SK-N-SH (cell line): Measurements from ENCODE around the gene G3BP2. TPM values are rescaled to one million over a fixed set of nuclear protein-coding genes. Genes with fewer than 3 reads are reported as not detected.
A peak's percentile ranks its signal among the peaks of the same experiment; 100 is the strongest.

Experiments used
- CTCF ChIA-PET: fragments of 300-600, 350-600 bp; formaldehyde crosslinking; extraction: SDS; loops from one replicate; lab custom pipeline; 2021; lab: Yijun Ruan, JAX
- POLR2A ChIA-PET: fragments of 350-600 bp; sonication (Branson Sonifier 250); formaldehyde crosslinking; extraction: SDS; loops from one replicate; lab custom pipeline; 2020; ENCODE audit warnings: antibody characterized with exemption, inconsistent platforms; lab: Yijun Ruan, JAX
- DNase-seq: peaks from one replicate; pipeline ENCODE4 v3.0.0; 2012
- H2AFZ ChIP-seq: fragments of 200-600 bp; sonication (generic); 2 replicates; pipeline ENCODE4 v1.8.1; 2016; ENCODE audit warnings: antibody characterized with exemption, mild to moderate bottlenecking, low read depth
- H3F3A ChIP-seq: fragments of 200-600 bp; sonication (generic); replicated peaks from 2 replicates; pipeline ENCODE3; 2016; ENCODE audit warnings: antibody characterized with exemption, mild to moderate bottlenecking; ENCODE audit not compliant: insufficient read depth
- H3K27ac ChIP-seq, 2 experiments: fragments of 200-500 bp in 1 of 2; fragments of 200-600 bp in 1 of 2; sonication (Bioruptor generic) in 1 of 2; sonication (generic), shearing (Covaris generic) in 1 of 2; 2 replicates each; pipeline versions ENCODE4 v1.5.1 to v1.6.1; 2014 to 2016; ENCODE audit warnings: low read depth in 2 of 2, inconsistent platforms in 1 of 2, low read length in 1 of 2, mild to moderate bottlenecking in 1 of 2, mixed read lengths in 1 of 2
- H3K27me3 ChIP-seq: fragments of 200-600 bp; sonication (generic), shearing (Covaris generic); 2 replicates; pipeline ENCODE4 v1.6.1; 2016; ENCODE audit warnings: mixed run types; ENCODE audit not compliant: insufficient read depth
- H3K36me3 ChIP-seq, 2 experiments: fragments of 200-500 bp in 1 of 2; fragments of 200-600 bp in 1 of 2; sonication (Bioruptor generic) in 1 of 2; sonication (generic) in 1 of 2; replicated peaks in 1 of 2; 2 replicates each; pipeline versions ENCODE3 to v1.5.1; 2014 to 2016; ENCODE audit warnings: low read length in 1 of 2, mild to moderate bottlenecking in 1 of 2; ENCODE audit not compliant: insufficient read depth in 2 of 2, control insufficient read depth in 1 of 2
- H3K4me1 ChIP-seq, 2 experiments: fragments of 200-500 bp in 1 of 2; fragments of 200-600 bp in 1 of 2; sonication (Bioruptor generic) in 1 of 2; sonication (generic), shearing (Covaris generic) in 1 of 2; 2 replicates each; pipeline versions ENCODE4 v1.5.1 to v1.6.1; 2014 to 2016; ENCODE audit warnings: low read depth in 1 of 2, low read length in 1 of 2, mixed run types in 1 of 2; ENCODE audit not compliant: insufficient read depth in 2 of 2, control insufficient read depth in 1 of 2
- H3K4me2 ChIP-seq: fragments of 200-600 bp; sonication (generic), shearing (Covaris generic); 2 replicates; pipeline ENCODE4 v1.6.1; 2017; ENCODE audit warnings: mixed run types
- H3K4me3 ChIP-seq, 2 experiments: fragments of 200-500 bp in 1 of 2; fragments of 200-600 bp in 1 of 2; sonication (Bioruptor generic) in 1 of 2; sonication (generic), shearing (Covaris generic) in 1 of 2; 2 replicates each; pipeline versions ENCODE4 v1.5.1 to v1.8.1; 2014 to 2016; ENCODE audit warnings: low read depth in 2 of 2, inconsistent platforms in 1 of 2, low read length in 1 of 2, mild to moderate bottlenecking in 1 of 2, mixed read lengths in 1 of 2, moderate library complexity in 1 of 2
- H3K79me2 ChIP-seq: fragments of 200-600 bp; sonication (generic); 2 replicates; pipeline ENCODE4 v1.8.1; 2017; ENCODE audit warnings: mild to moderate bottlenecking; ENCODE audit not compliant: insufficient read depth
- H3K9ac ChIP-seq: fragments of 200-600 bp; sonication (generic); 2 replicates; pipeline ENCODE4 v1.6.1; 2017; ENCODE audit warnings: mixed run types
- H3K9me2 ChIP-seq: fragments of 200-600 bp; sonication (generic); 2 replicates; pipeline ENCODE4 v1.6.1; 2017; ENCODE audit warnings: mixed run types
- H3K9me3 ChIP-seq: fragments of 200-600 bp; sonication (generic); 2 replicates; pipeline ENCODE4 v1.6.1; 2017; ENCODE audit warnings: mixed run types, mild to moderate bottlenecking, moderate library complexity
- H4K20me1 ChIP-seq: fragments of 200-600 bp; sonication (generic); 2 replicates; pipeline ENCODE4 v1.6.1; 2017; ENCODE audit warnings: mild to moderate bottlenecking, mixed run types; ENCODE audit not compliant: insufficient read depth
- CHD2 ChIP-seq: fragments of 150-350 bp; IDR thresholded peaks from 2 replicates; pipeline ENCODE4 v1.6.1; 2018; ENCODE audit warnings: low read length; ENCODE audit not compliant: partially characterized antibody
- EZH2phosphoT487 ChIP-seq: fragments of 200-600 bp; sonication (generic); IDR thresholded peaks from 2 replicates; pipeline ENCODE4 v1.6.1; 2017; ENCODE audit warnings: low read depth, mixed run types, mild to moderate bottlenecking, antibody characterized with exemption, moderate library complexity, borderline replicate concordance
- FOXJ3 ChIP-seq: sonication (generic); formaldehyde crosslinking; IDR thresholded peaks from 2 replicates; pipeline ENCODE4 v1.5.1; 2020; ENCODE audit warnings: mild to moderate bottlenecking, missing genetic modification reagents
- GATA2 ChIP-seq: sonication (generic); formaldehyde crosslinking; IDR thresholded peaks from 2 replicates; pipeline ENCODE4 v1.5.0; 2020; ENCODE audit warnings: mild to moderate bottlenecking, missing genetic modification reagents
- JUND ChIP-seq: IDR thresholded peaks from 2 replicates; pipeline ENCODE4 v1.4.0; 2012
- MEF2A ChIP-seq: IDR thresholded peaks from 2 replicates; pipeline ENCODE4 v1.4.0; 2012; ENCODE audit warnings: low read depth, borderline replicate concordance
- MXI1 ChIP-seq: IDR thresholded peaks from 2 replicates; pipeline ENCODE4 v1.6.1; 2012; ENCODE audit warnings: mild to moderate bottlenecking, low read depth, low read length, improper control_type of control experiment
- NRF1 ChIP-seq: IDR thresholded peaks from 2 replicates; pipeline ENCODE4 v1.6.1; 2012; ENCODE audit warnings: low read depth, mild to moderate bottlenecking, low read length
- RAD21 ChIP-seq: IDR thresholded peaks from 2 replicates; pipeline ENCODE4 v1.6.1; 2012; ENCODE audit warnings: mild to moderate bottlenecking, low read length
- RCOR1 ChIP-seq: fragments of 150-350 bp; IDR thresholded peaks from 2 replicates; pipeline ENCODE4 v1.6.1; 2017; ENCODE audit warnings: antibody characterized with exemption, low read length
- RFX5 ChIP-seq: IDR thresholded peaks from 2 replicates; pipeline ENCODE4 v1.6.1; 2012; ENCODE audit warnings: mild to moderate bottlenecking, improper control_type of control experiment, low read length
- RXRA ChIP-seq: IDR thresholded peaks from 2 replicates; pipeline ENCODE4 v1.4.0; 2012; ENCODE audit warnings: low read depth, mild to moderate bottlenecking, borderline replicate concordance
- TCF12 ChIP-seq: IDR thresholded peaks from 2 replicates; pipeline ENCODE4 v1.4.0; 2012
- YY1 ChIP-seq: IDR thresholded peaks from 2 replicates; pipeline ENCODE4 v1.4.0; 2012; ENCODE audit warnings: low read depth, mild to moderate bottlenecking
- WGBS: methylation state at CpG from one replicate; pipeline ENCODE4 v1.1.6; 2017; ENCODE audit warnings: low lambda C conversion rate; 5-methylcytosine and 5-hydroxymethylcytosine counted together
- polyA plus RNA-seq, 3 experiments: library from polyadenylated mRNA; depleted of rRNA; stranded (reverse); fragments of >200 nt; gene quantifications; 2 replicates each; pipeline ENCODE4 v1.2.3, GENCODE V29; 2012
- TF ChIP-seq, protein P1 (sequence below): IDR thresholded peaks from 2 replicates; pipeline ENCODE4; 2012
- TF ChIP-seq, protein P2 (sequence below): IDR thresholded peaks from 2 replicates; pipeline ENCODE4 v1.4.0; 2012; ENCODE audit warnings: low read depth
- TF ChIP-seq, protein P3 (sequence below): IDR thresholded peaks from 2 replicates; pipeline ENCODE4 v1.4.0; 2012; ENCODE audit warnings: low read depth, borderline replicate concordance
- TF ChIP-seq, protein P4 (sequence below): fragments of 150-350 bp; IDR thresholded peaks from 2 replicates; pipeline ENCODE4 v1.6.1; 2017; ENCODE audit warnings: antibody characterized with exemption, low read length, low read depth, borderline replicate concordance

G3BP2 gene
- polyA plus RNA-seq, 1 of the 3 experiments (the other 2 are of a cell fraction) = 35.9 TPM

DNA sequence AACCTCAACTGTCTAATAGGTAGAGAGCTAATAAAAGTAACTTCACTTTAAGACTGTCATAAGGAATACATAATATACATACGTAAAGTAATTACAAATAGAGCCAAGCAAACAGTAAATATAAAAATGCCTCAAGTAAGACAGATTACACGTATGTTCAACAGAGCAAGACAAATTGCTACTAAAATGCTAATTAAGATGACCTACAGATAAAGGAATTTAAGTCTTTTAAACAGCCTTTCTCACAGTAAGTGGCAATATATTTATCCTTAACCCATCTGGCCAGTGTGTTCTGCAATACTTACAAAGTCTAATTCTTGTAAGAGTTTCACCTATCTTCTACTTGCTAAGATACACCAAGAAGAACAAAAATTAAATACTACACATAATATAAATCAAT is 12.7 kb downstream of the G3BP2 start:
- H3K9me2 ChIP-seq = no peaks in the 10 kb centered on the region
- H3K27me3 ChIP-seq = no peaks in the 10 kb centered on the region
- WGBS = 93% methylated on average over 2 of the region's 2 CpGs
- H3K4me1 ChIP-seq = no peaks in the 10 kb centered on the region
- H3K4me3 ChIP-seq = no peak overlapping the region
- H3K27ac ChIP-seq = no peak overlapping the region
- no peak for TF ChIP-seq JUND
- no peak for TF ChIP-seq CHD2
- no peak for TF ChIP-seq NRF1
- TF ChIP-seq, protein P1, sequence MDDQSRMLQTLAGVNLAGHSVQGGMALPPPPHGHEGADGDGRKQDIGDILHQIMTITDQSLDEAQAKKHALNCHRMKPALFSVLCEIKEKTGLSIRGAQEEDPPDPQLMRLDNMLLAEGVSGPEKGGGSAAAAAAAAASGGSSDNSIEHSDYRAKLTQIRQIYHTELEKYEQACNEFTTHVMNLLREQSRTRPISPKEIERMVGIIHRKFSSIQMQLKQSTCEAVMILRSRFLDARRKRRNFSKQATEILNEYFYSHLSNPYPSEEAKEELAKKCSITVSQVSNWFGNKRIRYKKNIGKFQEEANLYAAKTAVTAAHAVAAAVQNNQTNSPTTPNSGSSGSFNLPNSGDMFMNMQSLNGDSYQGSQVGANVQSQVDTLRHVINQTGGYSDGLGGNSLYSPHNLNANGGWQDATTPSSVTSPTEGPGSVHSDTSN = no peak
- no peak for TF ChIP-seq MEF2A
- TF ChIP-seq EZH2phosphoT487 = no peak
- TF ChIP-seq, protein P2, sequence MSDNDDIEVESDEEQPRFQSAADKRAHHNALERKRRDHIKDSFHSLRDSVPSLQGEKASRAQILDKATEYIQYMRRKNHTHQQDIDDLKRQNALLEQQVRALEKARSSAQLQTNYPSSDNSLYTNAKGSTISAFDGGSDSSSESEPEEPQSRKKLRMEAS = no peak
- no peak for TF ChIP-seq MXI1
- TF ChIP-seq YY1 = no peak
- no peak for TF ChIP-seq FOXJ3 (CRISPR knock-in tag)
- TF ChIP-seq, protein P3, sequence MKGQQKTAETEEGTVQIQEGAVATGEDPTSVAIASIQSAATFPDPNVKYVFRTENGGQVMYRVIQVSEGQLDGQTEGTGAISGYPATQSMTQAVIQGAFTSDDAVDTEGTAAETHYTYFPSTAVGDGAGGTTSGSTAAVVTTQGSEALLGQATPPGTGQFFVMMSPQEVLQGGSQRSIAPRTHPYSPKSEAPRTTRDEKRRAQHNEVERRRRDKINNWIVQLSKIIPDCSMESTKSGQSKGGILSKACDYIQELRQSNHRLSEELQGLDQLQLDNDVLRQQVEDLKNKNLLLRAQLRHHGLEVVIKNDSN = no peak
- TF ChIP-seq RAD21 = no peak
- TF ChIP-seq GATA2 (CRISPR knock-in tag) = no peak
- TF ChIP-seq RFX5 = no peak
- no peak for TF ChIP-seq RXRA
- TF ChIP-seq TCF12 = no peak
- TF ChIP-seq, all 33 proteins: peak for 0
- peaks cover 41% of the 10 kb centered on the region for H4K20me1 ChIP-seq
- CTCF ChIA-PET = interaction anchor here (0.6 kb wide), 1 partner anchor 63 kb away, joined by 3 read pairs; the partner anchor contains the start of gene USO1
- H3K36me3 ChIP-seq = peaks cover 35 to 44% of the 10 kb centered on the region in 2 experiments
- no peak overlapping the region for H3K4me2 ChIP-seq
- DNase-seq = no peak
- POLR2A ChIA-PET = no interaction called here
- no peak overlapping the region for H2AFZ ChIP-seq
- H3K9ac ChIP-seq = no peak overlapping the region
- H3K9me3 ChIP-seq = no peaks in the 10 kb centered on the region
- peaks cover 18% of the 10 kb centered on the region for H3F3A ChIP-seq
- H3K79me2 ChIP-seq = peaks cover 92% of the 10 kb centered on the region

DNA sequence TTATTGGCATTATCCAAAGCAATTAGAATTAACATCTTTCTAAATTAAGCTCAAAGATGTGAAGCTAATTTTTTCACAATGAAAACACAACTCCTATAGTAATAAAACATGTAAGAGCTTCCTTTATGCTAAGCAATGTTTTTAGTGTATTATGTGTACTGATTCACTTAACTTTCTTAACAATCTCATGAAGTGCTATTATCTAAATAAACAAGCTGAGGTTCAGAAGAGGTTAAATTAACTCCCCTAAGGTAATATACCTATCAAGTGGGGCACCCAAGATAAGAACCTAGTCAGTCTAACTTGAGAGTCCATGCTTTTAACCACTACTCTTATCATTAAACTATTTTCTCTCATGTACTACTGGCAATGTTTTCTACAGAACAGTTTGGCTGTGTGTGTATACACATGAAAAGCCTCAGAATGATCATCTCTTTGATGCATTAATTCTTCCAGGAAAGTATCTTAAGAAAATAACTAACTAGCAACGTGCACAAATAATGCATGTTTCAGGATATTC is 13.6 kb downstream of the G3BP2 start:
- Histone ChIP-seq H3K36me3 (peaks cover 42 to 53% of the 10 kb centered on the region in 2 experiments), H3K4me1 (no peaks in the 10 kb centered on the region), H3K9me3 (no peaks in the 10 kb centered on the region), H3K9ac (no peak overlapping the region), H3K4me3 (no peak overlapping the region), H4K20me1 (peaks cover 32% of the 10 kb centered on the region), H3F3A (peaks cover 21% of the 10 kb centered on the region), H3K4me2 (no peak overlapping the region), H3K27me3 (no peaks in the 10 kb centered on the region), H2AFZ (no peak overlapping the region), H3K9me2 (no peaks in the 10 kb centered on the region), H3K27ac (peak overlapping the region in 1 of 2 experiments; percentile 4; a peak in 1 of 4 replicates), H3K79me2 (peaks cover 83% of the 10 kb centered on the region)
- no peak for DNase-seq
- WGBS = 88% methylated on average over 1 of the region's 1 CpG
- ChIA-PET POLR2A (no interaction called here), CTCF (interaction anchor here (0.9 to 1.4 kb wide), 4 partner anchors 9 to 64 kb away, joined by 3 to 5 read pairs (median 4); partner anchors contain the start of gene USO1)
- no peak for TF ChIP-seq TCF12
- no peak for TF ChIP-seq RCOR1
- TF ChIP-seq, protein P4, sequence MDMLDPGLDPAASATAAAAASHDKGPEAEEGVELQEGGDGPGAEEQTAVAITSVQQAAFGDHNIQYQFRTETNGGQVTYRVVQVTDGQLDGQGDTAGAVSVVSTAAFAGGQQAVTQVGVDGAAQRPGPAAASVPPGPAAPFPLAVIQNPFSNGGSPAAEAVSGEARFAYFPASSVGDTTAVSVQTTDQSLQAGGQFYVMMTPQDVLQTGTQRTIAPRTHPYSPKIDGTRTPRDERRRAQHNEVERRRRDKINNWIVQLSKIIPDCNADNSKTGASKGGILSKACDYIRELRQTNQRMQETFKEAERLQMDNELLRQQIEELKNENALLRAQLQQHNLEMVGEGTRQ = no peak
